ENCODE results near the gene ERICH6B.

- TF ChIP-seq CTCF (IDR thresholded peaks at IDR 0.05; ENCODE audit: low read depth, low read length, poor library complexity, severe bottlenecking) (no peak), EZH2phosphoT487 (IDR thresholded peaks at IDR 0.05; ENCODE audit: borderline replicate concordance, low read length) (no peak)
These were observed 39.7 kb downstream of the ERICH6B start for GRCh38 chr13:45575830-45576180.
